Hepatocyte (in vitro differentiated cells): ENCODE results near the gene CRIP2. TPM values are rescaled to one million over a fixed set of nuclear protein-coding genes. Genes with fewer than 3 reads are reported as not detected.

Source experiments
- DNase-seq: peaks from one replicate; pipeline ENCODE4 v3.0.0-alpha.2; 2016; ENCODE audit warnings: low spot score
- H2AFZ ChIP-seq: fragments of 200-600 bp; sonication (generic); 2 replicates; pipeline ENCODE4 v1.6.0; 2016; ENCODE audit warnings: antibody characterized with exemption, mild to moderate bottlenecking
- H3K27ac ChIP-seq: fragments of 200-600 bp; sonication (generic); 2 replicates; pipeline ENCODE4 v1.5.1; 2016; ENCODE audit warnings: mild to moderate bottlenecking
- H3K27me3 ChIP-seq: fragments of 200-600 bp; sonication (generic); 2 replicates; pipeline ENCODE4 v1.6.1; 2016
- H3K36me3 ChIP-seq: fragments of 200-600 bp; sonication (generic); replicated peaks from 2 replicates; pipeline ENCODE4 v1.5.1; 2016; ENCODE audit warnings: low read depth; ENCODE audit not compliant: insufficient read depth
- H3K4me1 ChIP-seq: fragments of 200-600 bp; sonication (generic); 2 replicates; pipeline ENCODE4 v1.5.1; 2016; ENCODE audit warnings: mild to moderate bottlenecking, moderate library complexity; ENCODE audit not compliant: insufficient read depth
- H3K4me2 ChIP-seq: fragments of 200-600 bp; sonication (generic); 2 replicates; pipeline ENCODE4 v1.6.0; 2016
- H3K4me3 ChIP-seq: fragments of 200-600 bp; sonication (generic); 2 replicates; pipeline ENCODE4 v1.5.1; 2016; ENCODE audit warnings: mild to moderate bottlenecking
- H3K79me2 ChIP-seq: fragments of 200-600 bp; sonication (generic); 2 replicates; pipeline ENCODE4 v1.6.0; 2017; ENCODE audit warnings: mild to moderate bottlenecking
- H3K9me2 ChIP-seq: fragments of 200-600 bp; sonication (generic); replicated peaks from 2 replicates; pipeline ENCODE4 v1.6.0; 2017; ENCODE audit warnings: mild to moderate bottlenecking; ENCODE audit not compliant: insufficient read depth
- H3K9me3 ChIP-seq: fragments of 200-600 bp; sonication (generic); 2 replicates; pipeline ENCODE4 v1.5.1; 2016; ENCODE audit warnings: low read depth, mild to moderate bottlenecking
- H4K20me1 ChIP-seq: fragments of 200-600 bp; sonication (generic); 2 replicates; pipeline ENCODE4 v1.6.0; 2016; ENCODE audit warnings: mild to moderate bottlenecking; ENCODE audit not compliant: insufficient read depth, poor library complexity, severe bottlenecking
- CTCF ChIP-seq: fragments of 200-600 bp; sonication (generic); IDR thresholded peaks from 2 replicates; pipeline ENCODE4 v1.5.1; 2016; ENCODE audit warnings: antibody characterized with exemption, mild to moderate bottlenecking; ENCODE audit not compliant: poor library complexity
- EZH2 ChIP-seq: fragments of 200-600 bp; sonication (generic); IDR thresholded peaks from 2 replicates; pipeline ENCODE4 v1.6.1; 2016; ENCODE audit warnings: antibody characterized with exemption, mild to moderate bottlenecking, borderline replicate concordance
- EZH2phosphoT487 ChIP-seq: fragments of 200-600 bp; sonication (generic); IDR thresholded peaks from one replicate; pipeline ENCODE4 v1.6.1; 2018; ENCODE audit warnings: antibody characterized with exemption, mild to moderate bottlenecking, low read depth, moderate library complexity; ENCODE audit not compliant: unreplicated experiment, severe bottlenecking
- WGBS: methylation state at CpG from one replicate; pipeline ENCODE4 v1.1.6; 2016; ENCODE audit warnings: low lambda C conversion rate; ENCODE audit errors: missing lambda C conversion rate; 5-methylcytosine and 5-hydroxymethylcytosine counted together
- polyA plus RNA-seq: library from polyadenylated mRNA; unstranded; fragments of >200 nt; fragmentation: Nextera tagmentation; extraction: Ambion mirVana; gene quantifications from 2 replicates; pipeline ENCODE4 v1.2.1, GENCODE V29; 2016
- total RNA-seq: library from RNA; depleted of rRNA; stranded (reverse); fragments of >200 nt; gene quantifications from 2 replicates; pipeline ENCODE4 v1.2.3, GENCODE V29; 2014

The CRIP2 gene
- total and polyA plus RNA-seq, 2 experiments from 2014 or later = 8.3 to 29.1 TPM

GRCh38 chr14:105499256-105500035 lies 24.8 kb downstream of the CRIP2 start:
- H3K4me3 ChIP-seq = no peak overlapping the region
- H3K79me2 ChIP-seq = no peaks in the 10 kb centered on the region
- H2AFZ ChIP-seq = no peak overlapping the region
- TF ChIP-seq CTCF (no peak), EZH2phosphoT487 (no peak), EZH2 (no peak)
- H3K4me2 ChIP-seq = no peak overlapping the region
- 83% methylated on average over 20 of the region's 27 CpGs for WGBS
- no peak for DNase-seq
- H3K27me3 ChIP-seq = no peaks in the 10 kb centered on the region
- H3K4me1 ChIP-seq = no peaks in the 10 kb centered on the region
- no peaks in the 10 kb centered on the region for H4K20me1 ChIP-seq
- H3K9me2 ChIP-seq = no peaks in the 10 kb centered on the region
- no peaks in the 10 kb centered on the region for H3K9me3 ChIP-seq
- H3K27ac ChIP-seq = no peak overlapping the region
- no peaks in the 10 kb centered on the region for H3K36me3 ChIP-seq

GRCh38 chr14:105500036-105500725 lies 25.6 kb downstream of the CRIP2 start:
- 87% methylated on average over 21 of the region's 21 CpGs for WGBS
- H3K4me2 ChIP-seq = no peak overlapping the region

GRCh38 chr14:105500726-105501101 lies 26.1 kb downstream of the CRIP2 start:
- no peak overlapping the region for H3K4me2 ChIP-seq
- no peaks in the 10 kb centered on the region for H3K9me3 ChIP-seq
- no peaks in the 10 kb centered on the region for H3K36me3 ChIP-seq
- H3K4me3 ChIP-seq = no peak overlapping the region
- no peaks in the 10 kb centered on the region for H4K20me1 ChIP-seq
- no peaks in the 10 kb centered on the region for H3K4me1 ChIP-seq
- no peak overlapping the region for H3K27ac ChIP-seq
- TF ChIP-seq CTCF (no peak), EZH2 (no peak), EZH2phosphoT487 (no peak)
- H3K27me3 ChIP-seq = no peaks in the 10 kb centered on the region
- DNase-seq = no peak
- no peaks in the 10 kb centered on the region for H3K79me2 ChIP-seq
- no peaks in the 10 kb centered on the region for H3K9me2 ChIP-seq
- WGBS = 75% methylated on average over 10 of the region's 10 CpGs
- H2AFZ ChIP-seq = no peak overlapping the region

More at GRCh38 chr14:105500036-105500725, 25.6 kb downstream of the CRIP2 start:
- DNase-seq = no peak
- Histone ChIP-seq H2AFZ (no peak overlapping the region), H3K4me3 (no peak overlapping the region), H3K36me3 (no peaks in the 10 kb centered on the region), H3K9me3 (no peaks in the 10 kb centered on the region), H3K27ac (no peak overlapping the region), H4K20me1 (no peaks in the 10 kb centered on the region), H3K79me2 (no peaks in the 10 kb centered on the region), H3K9me2 (no peaks in the 10 kb centered on the region), H3K27me3 (no peaks in the 10 kb centered on the region), H3K4me1 (no peaks in the 10 kb centered on the region)
- TF ChIP-seq EZH2phosphoT487 (no peak), EZH2 (no peak), CTCF (no peak)
